Measurements from ENCODE around the gene SMIM45.

SMIM45 gene

GRCh38 chr22:41925783-41926460 lies 26.0 kb upstream of the SMIM45 start:
- DNase-seq (ENCODE audit: low spot score), result peak; percentile 72
- TF ChIP-seq CTCF (IDR thresholded peaks at IDR 0.05; ENCODE audit: extremely low read depth, missing control alignments), result peak; percentile 96

GRCh38 chr22:41927813-41928212 lies 24.1 kb upstream of the SMIM45 start:
- no peak for DNase-seq (ENCODE audit: low spot score)
- no peak for TF ChIP-seq CTCF (IDR thresholded peaks at IDR 0.05; ENCODE audit: extremely low read depth, missing control alignments)

- TF ChIP-seq CTCF (IDR thresholded peaks at IDR 0.05; ENCODE audit: extremely low read depth, missing control alignments), result no peak
These were observed 23.1 kb upstream of the SMIM45 start for GRCh38 chr22:41928593-41929417.

DNA sequence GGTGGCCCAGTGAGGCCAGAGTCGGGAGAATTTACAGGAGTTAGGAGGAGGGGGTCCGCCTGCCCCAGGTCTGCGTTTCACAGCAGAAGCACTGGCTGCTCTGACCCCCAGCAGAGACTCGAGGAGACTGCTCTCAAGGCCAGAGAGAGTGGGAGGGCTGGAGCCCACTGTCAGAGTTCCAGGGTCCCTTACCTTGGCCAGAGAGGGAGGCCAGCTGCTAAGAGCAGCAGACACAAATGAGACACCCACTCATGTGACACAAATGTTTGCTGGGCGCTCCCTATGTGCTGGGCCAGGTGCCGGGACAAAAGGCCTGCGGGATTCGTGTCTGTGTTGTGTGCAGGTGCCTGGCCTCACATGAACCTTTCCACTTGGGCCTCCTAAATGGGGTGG lies 22.5 kb upstream of the SMIM45 start:
- no peak for TF ChIP-seq CTCF (IDR thresholded peaks at IDR 0.05; ENCODE audit: extremely low read depth, missing control alignments)

More at GRCh38 chr22:41928593-41929417, 23.1 kb upstream of the SMIM45 start:
- DNase-seq (ENCODE audit: low spot score), result no peak

GRCh38 chr22:41931701-41932269 lies 20.2 kb upstream of the SMIM45 start:
- TF ChIP-seq CTCF (IDR thresholded peaks at IDR 0.05; ENCODE audit: extremely low read depth, missing control alignments), result no peak

More for the DNA sequence above, 22.5 kb upstream of the SMIM45 start:
- no peak for DNase-seq (ENCODE audit: low spot score)

GRCh38 chr22:41932353-41932752 lies 19.6 kb upstream of the SMIM45 start:
- no peak for TF ChIP-seq CTCF (IDR thresholded peaks at IDR 0.05; ENCODE audit: extremely low read depth, missing control alignments)
- DNase-seq (ENCODE audit: low spot score), result no peak

More at GRCh38 chr22:41931701-41932269, 20.2 kb upstream of the SMIM45 start:
- DNase-seq (ENCODE audit: low spot score), result no peak
